ENCODE data around the gene MRPL28.
"Not testable (repeated sequence)": the region's sequence is repeated elsewhere in the genome, so short reads cannot be mapped to it uniquely, and the experiment has no call there.

MRPL28 gene

GRCh38 chr16:341095-341973 lies 29.0 kb downstream of the MRPL28 start:
- in situ Hi-C loops (cut with HindIII; ENCODE audit: low sequenced_read_pairs): not testable (repeated sequence)

GRCh38 chr16:340370-341091 lies 29.8 kb downstream of the MRPL28 start:
- in situ Hi-C loops (cut with HindIII; ENCODE audit: low sequenced_read_pairs): no loop called here

- in situ Hi-C loops (cut with HindIII; ENCODE audit: low sequenced_read_pairs): no loop called here
Observed at GRCh38 chr16:339680-340079, 30.7 kb downstream of the MRPL28 start.

- in situ Hi-C loops (cut with HindIII; ENCODE audit: low sequenced_read_pairs): no loop called here
Observed at GRCh38 chr16:337975-338575, 32.3 kb downstream of the MRPL28 start.

GRCh38 chr16:337437-337836 lies 32.9 kb downstream of the MRPL28 start:
- in situ Hi-C loops (cut with HindIII; ENCODE audit: low sequenced_read_pairs): no loop called here

GRCh38 chr16:336269-336668 lies 34.1 kb downstream of the MRPL28 start:
- in situ Hi-C loops (cut with HindIII; ENCODE audit: low sequenced_read_pairs): no loop called here

GRCh38 chr16:334861-335632 lies 35.3 kb downstream of the MRPL28 start:
- in situ Hi-C loops (cut with HindIII; ENCODE audit: low sequenced_read_pairs): not testable (repeated sequence)

- in situ Hi-C loops (cut with HindIII; ENCODE audit: low sequenced_read_pairs): not testable (repeated sequence)
Observed at GRCh38 chr16:334164-334832, 36.0 kb downstream of the MRPL28 start.

GRCh38 chr16:333406-334094 lies 36.8 kb downstream of the MRPL28 start:
- in situ Hi-C loops (cut with HindIII; ENCODE audit: low sequenced_read_pairs): no loop called here

- in situ Hi-C loops (cut with HindIII; ENCODE audit: low sequenced_read_pairs): not testable (repeated sequence)
Observed at GRCh38 chr16:331181-331814, 39.0 kb downstream of the MRPL28 start.

- in situ Hi-C loops (cut with HindIII; ENCODE audit: low sequenced_read_pairs): no loop called here
Observed at GRCh38 chr16:330741-331140, 39.6 kb downstream of the MRPL28 start.

GRCh38 chr16:325375-326145 lies 44.8 kb downstream of the MRPL28 start:
- in situ Hi-C loops (cut with HindIII; ENCODE audit: low sequenced_read_pairs): no loop called here

GRCh38 chr16:324451-325334 lies 45.6 kb downstream of the MRPL28 start:
- in situ Hi-C loops (cut with HindIII; ENCODE audit: low sequenced_read_pairs): loop anchor here (5.0 kb wide), 1 partner anchor 77 kb away; no protein-coding TSS in a partner anchor

- in situ Hi-C loops (cut with HindIII; ENCODE audit: low sequenced_read_pairs): loop anchor here (5.0 kb wide), 1 partner anchor 77 kb away; no protein-coding TSS in a partner anchor
Observed at GRCh38 chr16:324201-324450, 46.2 kb downstream of the MRPL28 start.

GRCh38 chr16:322476-323143 lies 47.7 kb downstream of the MRPL28 start:
- in situ Hi-C loops (cut with HindIII; ENCODE audit: low sequenced_read_pairs): loop anchor here (5.0 kb wide), 1 partner anchor 75 kb away; no protein-coding TSS in a partner anchor

- in situ Hi-C loops (cut with HindIII; ENCODE audit: low sequenced_read_pairs): loop anchor here (5.0 kb wide), 1 partner anchor 74 kb away; no protein-coding TSS in a partner anchor
Observed at GRCh38 chr16:321532-321931, 48.8 kb downstream of the MRPL28 start.

- in situ Hi-C loops (cut with HindIII; ENCODE audit: low sequenced_read_pairs): loop anchor here (5.0 kb wide), 1 partner anchor 73 kb away; no protein-coding TSS in a partner anchor
Observed at GRCh38 chr16:320206-320605, 50.1 kb downstream of the MRPL28 start.
